ENCODE measurements around the gene CHN1. TPM values are rescaled to one million over a fixed set of nuclear protein-coding genes. Genes with fewer than 3 reads are reported as not detected.

The CHN1 gene
- polyA plus RNA-seq, 1 donor (not counting 4 experiments of a cell fraction or from before 2014, with no cell fraction given): 2.3 TPM

DNA sequence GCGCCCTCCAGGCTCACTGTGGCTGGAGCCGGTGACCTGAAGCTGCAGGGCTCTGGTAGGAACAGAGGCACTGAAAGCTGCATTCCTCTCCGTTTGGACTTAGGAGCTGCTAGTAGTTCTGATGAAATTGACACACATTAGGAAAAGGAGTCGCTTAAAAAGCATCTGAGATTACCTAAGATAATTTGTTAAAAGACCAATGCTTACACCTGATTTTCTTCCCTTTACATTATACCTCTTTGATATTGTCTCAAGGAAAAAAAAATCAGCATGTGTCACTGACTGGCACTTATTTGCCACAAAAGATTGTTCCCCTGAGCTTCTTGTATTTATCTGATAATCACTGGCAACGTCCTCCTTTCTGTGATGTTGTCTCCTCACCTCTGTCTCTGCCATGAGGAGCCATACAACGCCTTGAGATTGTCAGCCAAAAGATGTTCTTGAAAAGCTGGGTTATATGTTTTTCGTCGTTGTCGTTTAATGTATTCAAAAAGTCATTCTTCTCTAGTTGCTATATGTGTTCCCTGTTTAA, 618 bp upstream of the CHN1 start:
- Histone ChIP-seq H3K9ac (ENCODE audit: control insufficient read depth, extremely low read depth, insufficient read depth, low read length) (no peak overlapping the region), H3K9me3 (ENCODE audit: control insufficient read depth, low read depth, low read length) (no peaks in the 10 kb centered on the region), H3K4me1 (ENCODE audit: control insufficient read depth, extremely low read depth, insufficient read depth, low read length) (peaks cover 2% of the 10 kb centered on the region), H3K36me3 (ENCODE audit: control insufficient read depth in 2 of 2, extremely low read depth in 1 of 2, insufficient read depth in 2 of 2, low read length in 2 of 2) (no peaks in the 10 kb centered on the region), H3K79me2 (ENCODE audit: control insufficient read depth, insufficient read depth, low read length) (no peaks in the 10 kb centered on the region), H3K27me3 (ENCODE audit: control insufficient read depth, extremely low read depth, insufficient read depth, low read length) (peaks cover 31% of the 10 kb centered on the region), H3K4me3 (ENCODE audit: control insufficient read depth in 2 of 3, extremely low read depth in 1 of 3, insufficient read depth in 2 of 3, low read depth in 1 of 3, low read length in 3 of 3) (peak overlapping the region; percentile 48 to 58 (median 55)), H3K9me1 (ENCODE audit: control insufficient read depth, extremely low read depth, insufficient read depth, low read length) (no peaks in the 10 kb centered on the region), H3K4me2 (ENCODE audit: control insufficient read depth, extremely low read depth, insufficient read depth, low read depth, low read length) (peak overlapping the region; percentile 56), H3K27ac (ENCODE audit: control insufficient read depth, insufficient read depth, low read length) (no peak overlapping the region), H4K20me1 (ENCODE audit: control insufficient read depth, extremely low read depth, insufficient read depth, low read length) (no peaks in the 10 kb centered on the region), H2AFZ (ENCODE audit: control insufficient read depth, low read length) (no peak overlapping the region)
- FAIRE-seq (no peak), DNase-seq (ENCODE audit: low read depth, low spot score) (no peak)
- dilution Hi-C loops (cut with MboI; ENCODE audit: extremely low pct_ligation_motif_present, low sequenced_read_pairs): no loop called here
- TF ChIP-seq, protein P1, sequence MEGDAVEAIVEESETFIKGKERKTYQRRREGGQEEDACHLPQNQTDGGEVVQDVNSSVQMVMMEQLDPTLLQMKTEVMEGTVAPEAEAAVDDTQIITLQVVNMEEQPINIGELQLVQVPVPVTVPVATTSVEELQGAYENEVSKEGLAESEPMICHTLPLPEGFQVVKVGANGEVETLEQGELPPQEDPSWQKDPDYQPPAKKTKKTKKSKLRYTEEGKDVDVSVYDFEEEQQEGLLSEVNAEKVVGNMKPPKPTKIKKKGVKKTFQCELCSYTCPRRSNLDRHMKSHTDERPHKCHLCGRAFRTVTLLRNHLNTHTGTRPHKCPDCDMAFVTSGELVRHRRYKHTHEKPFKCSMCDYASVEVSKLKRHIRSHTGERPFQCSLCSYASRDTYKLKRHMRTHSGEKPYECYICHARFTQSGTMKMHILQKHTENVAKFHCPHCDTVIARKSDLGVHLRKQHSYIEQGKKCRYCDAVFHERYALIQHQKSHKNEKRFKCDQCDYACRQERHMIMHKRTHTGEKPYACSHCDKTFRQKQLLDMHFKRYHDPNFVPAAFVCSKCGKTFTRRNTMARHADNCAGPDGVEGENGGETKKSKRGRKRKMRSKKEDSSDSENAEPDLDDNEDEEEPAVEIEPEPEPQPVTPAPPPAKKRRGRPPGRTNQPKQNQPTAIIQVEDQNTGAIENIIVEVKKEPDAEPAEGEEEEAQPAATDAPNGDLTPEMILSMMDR (optimal IDR thresholded peaks at IDR 0.05 in 1 of 3, IDR thresholded peaks at IDR 0.05 in 1 of 3, conservative IDR thresholded peaks at IDR 0.05 in 1 of 3; ENCODE audit: extremely low read depth in 1 of 3, insufficient read depth in 2 of 3, low read length in 3 of 3): no peak
- no peak for TF ChIP-seq EZH2 (IDR thresholded peaks at IDR 0.05; ENCODE audit: low read length)

DNA sequence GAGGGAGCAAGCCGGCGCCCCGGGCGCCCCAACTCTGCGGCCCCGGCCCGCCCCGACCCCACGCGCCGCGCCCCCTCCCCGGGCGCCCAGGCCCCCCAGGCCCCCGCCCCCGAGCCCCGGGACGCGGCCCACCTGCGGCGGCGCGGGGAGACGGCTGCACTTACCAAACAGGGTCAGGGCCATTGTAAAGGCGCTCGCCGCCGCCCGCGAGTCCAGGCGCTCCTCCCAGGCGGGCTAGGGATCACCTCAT, 526 bp downstream of the CHN1 start:
- dilution Hi-C loops (cut with MboI; ENCODE audit: extremely low pct_ligation_motif_present, low sequenced_read_pairs): no loop called here
- Histone ChIP-seq H3K9ac (ENCODE audit: control insufficient read depth, extremely low read depth, insufficient read depth, low read length) (no peak overlapping the region), H3K4me2 (ENCODE audit: control insufficient read depth, extremely low read depth, insufficient read depth, low read depth, low read length) (peak overlapping the region; percentile 56), H3K9me3 (ENCODE audit: control insufficient read depth, low read depth, low read length) (no peaks in the 10 kb centered on the region), H2AFZ (ENCODE audit: control insufficient read depth, low read length) (peak overlapping the region; percentile 28), H3K4me1 (ENCODE audit: control insufficient read depth, extremely low read depth, insufficient read depth, low read length) (peaks cover 3% of the 10 kb centered on the region), H3K27me3 (ENCODE audit: control insufficient read depth, extremely low read depth, insufficient read depth, low read length) (peaks cover 31% of the 10 kb centered on the region), H4K20me1 (ENCODE audit: control insufficient read depth, extremely low read depth, insufficient read depth, low read length) (no peaks in the 10 kb centered on the region), H3K36me3 (ENCODE audit: control insufficient read depth in 2 of 2, extremely low read depth in 1 of 2, insufficient read depth in 2 of 2, low read length in 2 of 2) (no peaks in the 10 kb centered on the region), H3K79me2 (ENCODE audit: control insufficient read depth, insufficient read depth, low read length) (no peaks in the 10 kb centered on the region), H3K27ac (ENCODE audit: control insufficient read depth, insufficient read depth, low read length) (no peak overlapping the region), H3K4me3 (ENCODE audit: control insufficient read depth in 2 of 3, extremely low read depth in 1 of 3, insufficient read depth in 2 of 3, low read depth in 1 of 3, low read length in 3 of 3) (peak overlapping the region; percentile 48 to 58 (median 55)), H3K9me1 (ENCODE audit: control insufficient read depth, extremely low read depth, insufficient read depth, low read length) (no peaks in the 10 kb centered on the region)
- no peak for TF ChIP-seq EZH2 (IDR thresholded peaks at IDR 0.05; ENCODE audit: low read length)
- TF ChIP-seq, protein P1 (optimal IDR thresholded peaks at IDR 0.05 in 1 of 3, IDR thresholded peaks at IDR 0.05 in 1 of 3, conservative IDR thresholded peaks at IDR 0.05 in 1 of 3; ENCODE audit: extremely low read depth in 1 of 3, insufficient read depth in 2 of 3, low read length in 3 of 3): no peak
- DNase-seq (ENCODE audit: low read depth, low spot score) (no peak), FAIRE-seq (no peak)
